NT2/D1 (cell line): ENCODE data around the gene KAZN.

Experiments used
- SUZ12 ChIP-seq: IDR thresholded peaks from 2 replicates; pipeline ENCODE4 v1.6.1; 2011; ENCODE audit not compliant: insufficient read length, insufficient read depth; ENCODE audit errors: extremely low read depth
- YY1 ChIP-seq: IDR thresholded peaks from 2 replicates; pipeline ENCODE4 v1.6.1; 2011; ENCODE audit not compliant: insufficient read length, insufficient read depth
- ZNF274 ChIP-seq: IDR thresholded peaks from 2 replicates; pipeline ENCODE4 v1.6.1; 2011; ENCODE audit warnings: mild to moderate bottlenecking, low read depth, low read length

GRCh38 chr1:15151871-15152270 lies 553.4 kb downstream of the KAZN start:
- TF ChIP-seq SUZ12 (no peak), ZNF274 (no peak), YY1 (no peak)
